ENCODE measurements around the gene TSHZ2.
"Not testable (repeated sequence)": the region's sequence is repeated elsewhere in the genome, so short reads cannot be mapped to it uniquely, and the experiment has no call there.

Gene TSHZ2

GRCh38 chr20:53345536-53346334 lies 373.6 kb downstream of the TSHZ2 start:
- DNase-seq (ENCODE audit: low spot score): no peak

- DNase-seq (ENCODE audit: low spot score): no peak
Measured at GRCh38 chr20:53346335-53346648, 374.1 kb downstream of the TSHZ2 start.

- no peak for DNase-seq (ENCODE audit: low spot score)
Measured at GRCh38 chr20:53349730-53350129, 377.6 kb downstream of the TSHZ2 start.

GRCh38 chr20:53352727-53353440 lies 380.7 kb downstream of the TSHZ2 start:
- DNase-seq (ENCODE audit: low spot score): no peak

GRCh38 chr20:53354314-53354713 lies 382.2 kb downstream of the TSHZ2 start:
- no peak for DNase-seq (ENCODE audit: low spot score)

GRCh38 chr20:53355790-53356189 lies 383.6 kb downstream of the TSHZ2 start:
- no peak for DNase-seq (ENCODE audit: low spot score)

- no peak for DNase-seq (ENCODE audit: low spot score)
Measured at GRCh38 chr20:53359425-53359824, 387.3 kb downstream of the TSHZ2 start.

GRCh38 chr20:53360852-53361251 lies 388.7 kb downstream of the TSHZ2 start:
- DNase-seq (ENCODE audit: low spot score): no peak

GRCh38 chr20:53362736-53363135 lies 390.6 kb downstream of the TSHZ2 start:
- DNase-seq (ENCODE audit: low spot score): no peak

GRCh38 chr20:53364646-53365045 lies 392.5 kb downstream of the TSHZ2 start:
- no peak for DNase-seq (ENCODE audit: low spot score)

GRCh38 chr20:53365076-53365475 lies 392.9 kb downstream of the TSHZ2 start:
- DNase-seq (ENCODE audit: low spot score): no peak

GRCh38 chr20:53365539-53366075 lies 393.4 kb downstream of the TSHZ2 start:
- no peak for DNase-seq (ENCODE audit: low spot score)

- DNase-seq (ENCODE audit: low spot score): not testable (repeated sequence)
Measured at GRCh38 chr20:53366928-53367327, 394.8 kb downstream of the TSHZ2 start.

GRCh38 chr20:53369871-53370270 lies 397.7 kb downstream of the TSHZ2 start:
- no peak for DNase-seq (ENCODE audit: low spot score)

- no peak for DNase-seq (ENCODE audit: low spot score)
Measured at GRCh38 chr20:53370345-53370961, 398.3 kb downstream of the TSHZ2 start.

- DNase-seq (ENCODE audit: low spot score): no peak
Measured at GRCh38 chr20:53371216-53371615, 399.1 kb downstream of the TSHZ2 start.

- no peak for DNase-seq (ENCODE audit: low spot score)
Measured at GRCh38 chr20:53376021-53376420, 403.9 kb downstream of the TSHZ2 start.

- DNase-seq (ENCODE audit: low spot score): no peak
Measured at GRCh38 chr20:53379014-53379832, 407.1 kb downstream of the TSHZ2 start.

- DNase-seq (ENCODE audit: low spot score): no peak
Measured at GRCh38 chr20:53379833-53380120, 407.6 kb downstream of the TSHZ2 start.

- no peak for DNase-seq (ENCODE audit: low spot score)
Measured at GRCh38 chr20:53381568-53382262, 409.6 kb downstream of the TSHZ2 start.

- no peak for DNase-seq (ENCODE audit: low spot score)
Measured at GRCh38 chr20:53382263-53382844, 410.2 kb downstream of the TSHZ2 start.
